CD4-positive, alpha-beta T cell (primary cell): ENCODE measurements around the gene PTPRN2. TPM values are rescaled to one million over a fixed set of nuclear protein-coding genes. Genes with fewer than 3 reads are reported as not detected.

Experiments used
- ATAC-seq: fragments of 200-7000 bp; cut with Tn5 transposase; one replicate; pipeline ENCODE4 v1.10.0; 2022; ENCODE audit warnings: mild to moderate bottlenecking; ENCODE audit not compliant: poor library complexity
- CTCF ChIA-PET: fragments of 350-600 bp; sonication (Branson Sonifier 250); formaldehyde crosslinking; loops from one replicate; lab custom pipeline; 2021; ENCODE audit warnings: antibody characterized with exemption, inconsistent platforms; lab: Charles Lee
- POLR2A ChIA-PET: fragments of 350-600 bp; sonication (Branson Sonifier 250); formaldehyde crosslinking; loops from one replicate; lab custom pipeline; 2021; ENCODE audit warnings: antibody characterized with exemption, inconsistent platforms; lab: Charles Lee
- DNase-seq, 14 experiments: peaks; one replicate each; pipeline ENCODE4 v3.0.0-alpha.2; 2013 to 2020; ENCODE audit warnings: mixed read lengths in 2 of 14
- H3K27ac ChIP-seq, 2 donors: one replicate each; pipeline versions ENCODE4 v1.5.1 to v1.7.0; 2013; ENCODE audit warnings: low read length in 2 of 2, low read depth in 1 of 2, mild to moderate bottlenecking in 1 of 2
- H3K27me3 ChIP-seq, 2 experiments: 1 replicate in 1 of 2; 2 replicates in 1 of 2; pipeline versions ENCODE4 v1.6.1 to v1.7.0; 2013; ENCODE audit warnings: low read length in 2 of 2, control low read depth in 1 of 2, mild to moderate bottlenecking in 1 of 2, moderate library complexity in 1 of 2; ENCODE audit not compliant: insufficient read depth in 2 of 2, control insufficient read depth in 1 of 2
- H3K36me3 ChIP-seq: one replicate; pipeline ENCODE4 v1.6.1; 2013; ENCODE audit warnings: low read length, control low read depth; ENCODE audit not compliant: insufficient read depth
- H3K4me1 ChIP-seq: one replicate; pipeline ENCODE4 v1.6.1; 2013; ENCODE audit warnings: low read length, control low read depth; ENCODE audit not compliant: insufficient read depth
- H3K4me3 ChIP-seq: one replicate; pipeline ENCODE4 v1.5.1; 2013; ENCODE audit warnings: mild to moderate bottlenecking, low read length, moderate library complexity
- H3K9me3 ChIP-seq, 2 experiments: 1 replicate in 1 of 2; 2 replicates in 1 of 2; pipeline versions ENCODE4 v1.6.1 to v1.7.0; 2013; ENCODE audit warnings: low read length in 2 of 2, mild to moderate bottlenecking in 2 of 2, control low read depth in 1 of 2, moderate library complexity in 1 of 2; ENCODE audit not compliant: control insufficient read depth in 1 of 2, insufficient read depth in 1 of 2
- H3K27ac Mint-ChIP-seq: one replicate; pipeline ENCODE4 v1.8.0; 2020; ENCODE audit warnings: mixed read lengths
- H3K27me3 Mint-ChIP-seq: one replicate; pipeline ENCODE4 v1.8.0; 2021; ENCODE audit warnings: mixed read lengths
- H3K36me3 Mint-ChIP-seq: one replicate; pipeline ENCODE4 v1.8.0; 2021; ENCODE audit warnings: low read depth, mixed read lengths
- H3K4me1 Mint-ChIP-seq: one replicate; pipeline ENCODE4 v1.8.0; 2021; ENCODE audit warnings: low read depth, mixed read lengths
- H3K4me3 Mint-ChIP-seq: one replicate; pipeline ENCODE4 v1.8.0; 2020; ENCODE audit warnings: mild to moderate bottlenecking, mixed read lengths
- H3K9me3 Mint-ChIP-seq: one replicate; pipeline ENCODE4 v1.8.0; 2020; ENCODE audit warnings: mixed read lengths
- CTCF ChIP-seq: fragments of 200-600 bp; IDR thresholded peaks from one replicate; pipeline ENCODE4 v1.8.0; 2022; ENCODE audit warnings: antibody characterized with exemption, mild to moderate bottlenecking
- intact Hi-C, 2 experiments: fragments of 100-400 bp; cut with DNase I in 1 of 2; cut with micrococcal nuclease in 1 of 2; formaldehyde crosslinking; loops; one replicate each; pipeline versions ENCODE4 v1.15.1 to v1.9.0; 2023 to 2025; cut with DNase I, micrococcal nuclease
- total RNA-seq, 174 experiments: library from RNA in 2 of 174; stranded (reverse) in 2 of 174; gene quantifications; one replicate each; pipeline ENCODE4 v1.2.3 and lab custom pipeline; 2021 to 2026

PTPRN2 gene
- total RNA-seq, 2 experiments from 2014 or later: 0.34 to 0.44 TPM

- POLR2A ChIA-PET: no interaction called here
- Histone ChIP-seq H3K9me3 (peaks cover 0 to 12% of the 10 kb centered on the region in 2 experiments), H3K4me1 (no peaks in the 10 kb centered on the region), H3K36me3 (no peaks in the 10 kb centered on the region), H3K27ac (no peak overlapping the region), H3K4me3 (no peak overlapping the region), H3K27me3 (no peaks in the 10 kb centered on the region)
- Mint-ChIP-seq H3K27me3 (no peaks in the 10 kb centered on the region), H3K9me3 (no peaks in the 10 kb centered on the region), H3K4me1 (no peaks in the 10 kb centered on the region), H3K36me3 (no peaks in the 10 kb centered on the region), H3K4me3 (no peak overlapping the region), H3K27ac (no peak overlapping the region)
- DNase-seq (no peak), ATAC-seq (no peak)
- TF ChIP-seq CTCF: no peak
- intact Hi-C loops: no loop called here
- CTCF ChIA-PET: no interaction called here
Observed at GRCh38 chr7:157984423-157985163, 603.0 kb downstream of the PTPRN2 start.

GRCh38 chr7:157983502-157984422, 603.9 kb downstream of the PTPRN2 start:
- intact Hi-C loops: no loop called here
- no peaks in the 10 kb centered on the region for H3K4me1 ChIP-seq
- Mint-ChIP-seq H3K27me3 (no peaks in the 10 kb centered on the region), H3K4me1 (no peaks in the 10 kb centered on the region), H3K36me3 (no peaks in the 10 kb centered on the region), H3K4me3 (no peak overlapping the region), H3K9me3 (no peaks in the 10 kb centered on the region), H3K27ac (no peak overlapping the region)
- no peak for TF ChIP-seq CTCF
- H3K4me3 ChIP-seq: no peak overlapping the region
- no peak for DNase-seq
- no peak overlapping the region for H3K27ac ChIP-seq
- no peaks in the 10 kb centered on the region for H3K36me3 ChIP-seq
- ATAC-seq: no peak
- H3K9me3 ChIP-seq: peaks cover 0 to 12% of the 10 kb centered on the region in 2 experiments
- H3K27me3 ChIP-seq: no peaks in the 10 kb centered on the region
- ChIA-PET POLR2A (no interaction called here), CTCF (no interaction called here)

GRCh38 chr7:157981778-157982177, 605.8 kb downstream of the PTPRN2 start:
- ChIA-PET CTCF (no interaction called here), POLR2A (no interaction called here)
- Histone ChIP-seq H3K4me3 (no peak overlapping the region), H3K36me3 (no peaks in the 10 kb centered on the region), H3K27me3 (no peaks in the 10 kb centered on the region), H3K4me1 (no peaks in the 10 kb centered on the region), H3K9me3 (peaks cover 0 to 12% of the 10 kb centered on the region in 2 experiments), H3K27ac (no peak overlapping the region)
- ATAC-seq (no peak), DNase-seq (no peak)
- Mint-ChIP-seq H3K36me3 (no peaks in the 10 kb centered on the region), H3K27me3 (peaks cover 6% of the 10 kb centered on the region), H3K9me3 (no peaks in the 10 kb centered on the region), H3K4me3 (no peak overlapping the region), H3K4me1 (no peaks in the 10 kb centered on the region), H3K27ac (no peak overlapping the region)
- intact Hi-C loops: no loop called here
- no peak for TF ChIP-seq CTCF
